Memory B cell (primary cell): ENCODE results near the gene PPDPF.
"Not testable (repeated sequence)": the region's sequence is repeated elsewhere in the genome, so short reads cannot be mapped to it uniquely, and the experiment has no call there.

Experiments used
- ATAC-seq: fragments of 150-1000 bp; cut with Tn5 transposase; 2 replicates; pipeline ENCODE4 v1.10.0; 2021; ENCODE audit warnings: low read depth, mild to moderate bottlenecking, moderate library complexity
- DNase-seq, 2 donors: peaks; one replicate each; pipeline ENCODE4 v3.0.0; 2022; ENCODE audit warnings: low spot score in 2 of 2
- H3K27ac Mint-ChIP-seq: one replicate; pipeline ENCODE4 v1.8.0; 2022; ENCODE audit warnings: mild to moderate bottlenecking, moderate library complexity, mixed read lengths
- H3K27me3 Mint-ChIP-seq: one replicate; pipeline ENCODE4 v1.8.0; 2022; ENCODE audit warnings: mixed read lengths
- H3K36me3 Mint-ChIP-seq: one replicate; pipeline ENCODE4 v1.8.0; 2022; ENCODE audit warnings: mild to moderate bottlenecking, mixed read lengths
- H3K4me1 Mint-ChIP-seq: one replicate; pipeline ENCODE4 v1.8.0; 2022; ENCODE audit warnings: mixed read lengths
- H3K4me3 Mint-ChIP-seq: one replicate; pipeline ENCODE4 v1.8.0; 2022; ENCODE audit warnings: mild to moderate bottlenecking, moderate library complexity, mixed read lengths
- H3K9me3 Mint-ChIP-seq: one replicate; pipeline ENCODE4 v1.8.0; 2022; ENCODE audit warnings: mixed read lengths

The PPDPF gene

GRCh38 chr20:63565021-63565698 lies 44.6 kb downstream of the PPDPF start:
- no peak for DNase-seq
- Mint-ChIP-seq H3K36me3 (peaks cover 6% of the 10 kb centered on the region), H3K27me3 (no peaks in the 10 kb centered on the region), H3K27ac (no peak overlapping the region), H3K4me3 (no peak overlapping the region), H3K4me1 (peaks cover 19% of the 10 kb centered on the region), H3K9me3 (no peaks in the 10 kb centered on the region)
- no peak for ATAC-seq

GRCh38 chr20:63565699-63566335 lies 45.3 kb downstream of the PPDPF start:
- no peak overlapping the region for H3K27ac Mint-ChIP-seq
- H3K9me3 Mint-ChIP-seq = no peaks in the 10 kb centered on the region
- no peak for ATAC-seq
- peaks cover 3% of the 10 kb centered on the region for H3K36me3 Mint-ChIP-seq
- H3K27me3 Mint-ChIP-seq = no peaks in the 10 kb centered on the region
- H3K4me1 Mint-ChIP-seq = peaks cover 19% of the 10 kb centered on the region
- DNase-seq = no peak
- no peak overlapping the region for H3K4me3 Mint-ChIP-seq

DNA sequence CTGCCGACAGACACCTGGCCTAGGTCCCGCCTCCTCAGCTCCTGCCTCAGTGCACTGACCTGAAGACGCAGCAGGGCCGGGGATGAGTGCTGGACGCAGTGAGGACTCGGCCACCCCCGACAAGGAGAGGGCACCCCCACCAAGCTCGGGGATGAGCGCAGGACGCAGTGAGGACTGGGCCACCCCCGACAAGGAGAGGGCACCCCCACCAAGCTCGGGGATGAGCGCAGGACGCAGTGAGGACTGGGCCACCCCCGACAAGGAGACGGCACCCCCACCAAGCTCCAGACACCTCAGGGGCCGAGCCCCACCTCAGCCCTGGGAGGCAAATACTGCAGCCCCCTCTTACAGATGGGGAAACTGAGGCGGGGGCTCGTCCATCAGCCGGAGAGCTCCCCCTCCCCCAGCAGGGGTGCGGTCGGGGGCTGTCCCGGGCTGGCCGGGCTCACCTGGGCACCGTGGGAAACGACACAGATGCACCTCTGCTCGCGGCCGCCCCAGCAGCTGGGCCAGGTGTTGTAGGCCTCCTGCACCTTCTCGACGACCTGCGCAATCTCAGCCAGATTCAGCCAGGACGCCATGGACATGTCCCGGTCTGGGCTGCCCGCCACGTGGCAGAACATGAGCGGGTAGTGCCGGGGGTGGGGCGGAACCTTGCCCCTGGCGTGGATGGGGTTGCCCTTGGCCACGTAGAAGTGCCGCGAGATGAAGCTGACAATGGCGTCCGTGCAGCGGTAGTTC lies 46.0 kb downstream of the PPDPF start:
- no peaks in the 10 kb centered on the region for H3K9me3 Mint-ChIP-seq
- ATAC-seq (no peak), DNase-seq (no peak)
- peaks cover 3% of the 10 kb centered on the region for H3K36me3 Mint-ChIP-seq
- no peak overlapping the region for H3K27ac Mint-ChIP-seq
- H3K27me3 Mint-ChIP-seq = no peaks in the 10 kb centered on the region
- H3K4me1 Mint-ChIP-seq = peaks cover 19% of the 10 kb centered on the region
- H3K4me3 Mint-ChIP-seq = peak overlapping the region; percentile 84

DNA sequence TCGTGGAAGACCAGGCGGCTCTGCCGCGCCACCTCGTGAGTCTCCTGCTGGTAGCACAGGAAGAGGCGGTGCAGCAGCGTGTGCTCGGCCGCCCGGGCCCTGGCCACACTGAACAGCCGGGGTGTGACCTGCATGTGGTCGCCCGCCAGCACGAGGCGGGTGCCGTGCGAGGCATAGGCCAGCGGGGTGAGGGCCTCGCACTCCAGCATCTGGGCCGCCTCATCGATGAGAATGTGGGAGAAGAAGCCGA lies 46.5 kb downstream of the PPDPF start:
- ATAC-seq (peak; percentile 7), DNase-seq (no peak)
- H3K4me1 Mint-ChIP-seq = peaks cover 19% of the 10 kb centered on the region
- no peaks in the 10 kb centered on the region for H3K9me3 Mint-ChIP-seq
- H3K27ac Mint-ChIP-seq = no peak overlapping the region
- H3K4me3 Mint-ChIP-seq = peak overlapping the region; percentile 84
- H3K27me3 Mint-ChIP-seq = no peaks in the 10 kb centered on the region
- peaks cover 3% of the 10 kb centered on the region for H3K36me3 Mint-ChIP-seq

GRCh38 chr20:63567386-63568169 lies 47.0 kb downstream of the PPDPF start:
- Mint-ChIP-seq H3K27me3 (no peaks in the 10 kb centered on the region), H3K4me3 (peak overlapping the region; percentile 84), H3K36me3 (peaks cover 3% of the 10 kb centered on the region), H3K4me1 (peaks cover 19% of the 10 kb centered on the region), H3K27ac (peak overlapping the region; percentile 8), H3K9me3 (no peaks in the 10 kb centered on the region)
- ATAC-seq = peak; percentile 78
- peak in 1 of 2 donors; percentile 63 for DNase-seq

DNA sequence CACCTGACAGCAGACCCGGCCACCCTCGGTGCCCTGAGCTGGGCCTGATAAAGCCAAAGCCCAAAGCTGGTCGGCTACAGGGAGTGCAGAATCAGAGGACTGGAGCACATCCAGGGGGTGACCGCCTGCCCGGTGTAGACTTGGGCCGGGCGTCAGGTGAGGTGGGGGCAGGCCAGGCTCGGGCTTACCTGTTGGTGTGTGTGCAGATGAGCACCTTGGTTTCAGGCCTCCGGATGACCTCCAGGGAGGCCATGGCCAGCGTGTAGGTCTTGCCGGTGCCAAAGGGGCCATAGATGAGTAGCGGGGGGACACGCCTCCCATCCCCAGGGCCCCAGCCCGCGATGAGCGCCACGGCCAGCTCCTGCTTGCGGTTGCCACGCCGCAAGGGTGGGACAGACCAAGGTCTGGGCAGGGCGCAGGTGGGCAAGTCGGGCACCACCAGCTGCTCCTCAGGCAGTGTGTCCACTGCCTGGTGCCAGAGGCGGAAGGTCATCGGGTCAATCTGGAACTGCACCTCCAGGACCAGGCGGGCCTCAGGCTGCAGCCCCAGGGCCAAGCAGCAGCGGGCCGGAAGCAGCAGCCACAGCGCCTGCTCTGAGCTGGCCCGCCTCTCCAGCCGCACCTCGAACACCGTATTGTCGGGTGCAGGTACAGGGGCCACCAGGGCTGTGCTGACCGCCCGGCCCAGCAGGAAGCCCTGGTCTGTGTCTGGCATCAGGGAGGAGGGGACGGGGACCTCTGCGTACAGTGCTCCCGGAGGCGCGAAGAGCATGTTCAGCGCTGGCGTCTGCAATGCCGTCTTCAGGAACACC lies 47.8 kb downstream of the PPDPF start:
- Mint-ChIP-seq H3K4me3 (peak overlapping the region; percentile 84), H3K27me3 (no peaks in the 10 kb centered on the region), H3K36me3 (peaks cover 3% of the 10 kb centered on the region), H3K9me3 (no peaks in the 10 kb centered on the region), H3K27ac (peak overlapping the region; percentile 8), H3K4me1 (peaks cover 19% of the 10 kb centered on the region)
- peak; percentile 19 for ATAC-seq
- no peak for DNase-seq

- Mint-ChIP-seq H3K4me3 (peak overlapping the region; percentile 69), H3K27ac (no peak overlapping the region)
These were observed 48.7 kb downstream of the PPDPF start for GRCh38 chr20:63568986-63569949.

GRCh38 chr20:63570281-63571086 lies 49.9 kb downstream of the PPDPF start:
- ATAC-seq = no peak
- no peaks in the 10 kb centered on the region for H3K27me3 Mint-ChIP-seq
- peak overlapping the region; percentile 8 for H3K4me3 Mint-ChIP-seq
- H3K36me3 Mint-ChIP-seq = peaks cover 2% of the 10 kb centered on the region
- H3K27ac Mint-ChIP-seq = no peak overlapping the region
- no peaks in the 10 kb centered on the region for H3K9me3 Mint-ChIP-seq
- peaks cover 21% of the 10 kb centered on the region for H3K4me1 Mint-ChIP-seq
- no peak for DNase-seq

More at GRCh38 chr20:63568986-63569949, 48.7 kb downstream of the PPDPF start:
- peaks cover 21% of the 10 kb centered on the region for H3K4me1 Mint-ChIP-seq
- no peak for ATAC-seq
- peaks cover 3% of the 10 kb centered on the region for H3K36me3 Mint-ChIP-seq
- no peaks in the 10 kb centered on the region for H3K9me3 Mint-ChIP-seq
- H3K27me3 Mint-ChIP-seq = no peaks in the 10 kb centered on the region
- no peak for DNase-seq

DNA sequence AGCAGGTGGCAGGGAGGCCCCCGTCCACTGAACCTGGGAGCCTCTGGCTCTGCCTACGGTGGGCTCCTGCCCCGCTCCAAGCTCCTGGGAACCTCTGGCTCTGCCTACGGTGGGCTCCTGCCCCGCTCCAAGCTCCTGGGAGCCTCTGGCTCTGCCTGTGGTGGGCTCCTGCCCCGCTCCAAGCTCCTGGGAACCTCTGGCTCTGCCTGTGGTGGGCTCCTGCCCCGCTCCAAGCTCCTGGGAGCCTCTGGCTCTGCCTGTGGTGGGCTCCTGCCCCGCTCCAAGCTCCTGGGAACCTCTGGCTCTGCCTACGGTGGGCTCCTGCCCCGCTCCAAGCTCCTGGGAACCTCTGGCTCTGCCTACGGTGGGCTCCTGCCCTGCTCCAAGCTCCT lies 50.5 kb downstream of the PPDPF start:
- H3K36me3 Mint-ChIP-seq, DNase-seq, ATAC-seq, H3K9me3 Mint-ChIP-seq, H3K27me3 Mint-ChIP-seq, H3K27ac Mint-ChIP-seq, H3K4me3 Mint-ChIP-seq: not testable (repeated sequence)
- peaks cover 21% of the 10 kb centered on the region for H3K4me1 Mint-ChIP-seq
